Fibroblast of pulmonary artery (primary cell): Measurements from ENCODE around the gene IFIT1B.
A peak's percentile ranks its signal among the peaks of the same experiment; 100 is the strongest.

Experiments used
- DNase-seq: peaks from one replicate; pipeline ENCODE4 v3.0.0-alpha.2; 2010; ENCODE audit warnings: low read depth
- H3K4me3 ChIP-seq: replicated peaks from 2 replicates; pipeline ENCODE4 v1.5.1; 2011; ENCODE audit warnings: low read depth, mild to moderate bottlenecking, control low read depth, low read length, moderate library complexity
- CTCF ChIP-seq: IDR thresholded peaks from 2 replicates; pipeline ENCODE4 v1.5.1; 2011; ENCODE audit warnings: mild to moderate bottlenecking, control low read depth, low read length, inconsistent platforms; ENCODE audit errors: missing control alignments

Gene IFIT1B

GRCh38 chr10:89427629-89428028, 49.8 kb downstream of the IFIT1B start:
- TF ChIP-seq CTCF: no peak
- peak; percentile 60 for DNase-seq
- H3K4me3 ChIP-seq: no peak overlapping the region

GRCh38 chr10:89428877-89429276, 51.0 kb downstream of the IFIT1B start:
- TF ChIP-seq CTCF: no peak
- no peak for DNase-seq
- H3K4me3 ChIP-seq: no peak overlapping the region

- no peak for TF ChIP-seq CTCF
- no peak overlapping the region for H3K4me3 ChIP-seq
- DNase-seq: peak; percentile 79
Observed at GRCh38 chr10:89431977-89432376, 54.1 kb downstream of the IFIT1B start.
